Limb (tissue), 2 donors: ENCODE measurements around the gene ZNF467.

Experiments used
- DNase-seq, 2 donors: peaks; one replicate each; pipeline ENCODE4 v3.0.0-alpha.2; 2016; ENCODE audit errors: extremely low spot score in 2 of 2

Gene ZNF467

DNA sequence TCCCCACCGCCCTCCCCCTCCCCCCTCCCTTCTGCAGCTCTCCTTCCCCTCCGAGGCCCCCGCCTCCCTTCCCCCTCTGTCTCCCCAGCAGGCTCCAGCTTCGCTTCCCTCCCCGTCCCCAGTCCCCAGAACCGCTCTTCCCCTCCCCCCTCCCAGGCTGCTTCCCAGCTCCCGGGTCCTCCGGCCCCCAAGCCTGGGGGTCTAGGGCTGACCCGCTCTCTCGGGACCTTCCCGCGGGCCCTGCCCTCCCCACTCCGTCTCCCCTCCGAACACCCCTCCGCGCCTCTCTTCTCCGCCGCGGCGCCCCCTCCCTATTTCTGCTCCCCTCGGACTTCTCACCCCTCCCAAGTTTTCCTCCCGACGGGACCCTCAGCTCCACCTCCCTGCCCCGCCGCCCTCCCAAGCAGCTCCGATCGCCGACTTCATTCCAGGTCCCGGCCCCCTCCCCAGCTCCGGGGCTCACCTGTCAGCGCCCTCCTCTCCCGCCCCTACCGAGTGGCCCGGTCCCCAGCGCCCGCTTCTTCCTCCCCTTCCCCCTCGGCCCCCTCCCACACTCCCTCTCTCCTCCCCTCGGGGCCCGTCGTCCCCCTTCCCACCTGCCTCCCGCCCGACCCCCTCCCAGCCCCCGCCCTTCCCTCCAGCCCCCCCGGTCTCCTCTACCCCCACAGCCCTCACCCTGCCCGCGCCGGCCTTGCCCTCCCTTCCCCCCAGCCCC lies 990 bp downstream of the ZNF467 start:
- DNase-seq, result no peak

DNA sequence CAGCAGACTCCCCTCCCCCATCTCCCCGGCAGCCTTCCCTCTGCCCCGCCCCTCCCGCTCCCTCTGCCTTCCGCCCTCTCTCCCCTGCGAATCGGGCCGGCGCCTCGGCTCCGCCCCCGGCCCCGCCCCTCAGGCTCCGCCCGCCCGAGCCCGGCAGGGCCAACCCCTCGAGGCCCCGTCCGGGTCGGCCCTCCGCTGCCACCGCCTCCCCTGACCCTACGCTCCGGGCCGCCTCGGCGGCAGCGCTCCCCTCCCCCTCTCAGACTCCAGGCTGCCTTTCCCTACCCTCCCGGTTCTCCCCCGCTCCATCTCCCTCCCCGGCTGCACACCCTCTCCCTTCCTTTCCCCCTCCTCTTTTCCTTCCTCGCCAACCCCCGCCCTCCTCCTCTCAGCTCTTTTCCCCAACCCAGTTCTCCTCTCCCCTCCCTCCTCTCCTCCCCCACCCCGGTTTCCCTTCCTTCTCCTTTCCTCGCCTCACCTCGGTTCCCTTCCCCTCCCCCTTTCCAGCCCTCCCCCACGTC lies 1.6 kb downstream of the ZNF467 start:
- DNase-seq, result peak; percentile 92 to 95

GRCh38 chr7:149770728-149771636 lies 2.4 kb downstream of the ZNF467 start:
- DNase-seq, result no peak

DNA sequence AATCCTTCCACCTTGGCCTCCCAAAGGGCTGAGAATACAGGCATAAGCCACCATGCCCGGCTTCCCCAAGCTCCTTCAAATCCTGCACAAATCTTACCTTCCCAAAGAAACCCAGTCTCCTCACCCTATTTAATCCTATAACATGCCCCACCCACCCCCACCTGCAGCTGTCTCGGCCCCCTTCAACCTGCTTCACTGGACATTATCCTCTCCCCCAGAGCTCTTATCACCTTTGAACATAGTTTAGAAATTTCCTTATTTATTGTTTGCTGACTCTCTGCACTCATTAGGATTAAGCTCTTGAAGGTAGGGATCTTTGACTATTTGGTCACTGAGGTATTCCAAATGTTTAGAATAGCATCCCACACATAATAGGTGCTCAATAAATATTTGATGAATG lies 3.5 kb downstream of the ZNF467 start:
- DNase-seq, result no peak

DNA sequence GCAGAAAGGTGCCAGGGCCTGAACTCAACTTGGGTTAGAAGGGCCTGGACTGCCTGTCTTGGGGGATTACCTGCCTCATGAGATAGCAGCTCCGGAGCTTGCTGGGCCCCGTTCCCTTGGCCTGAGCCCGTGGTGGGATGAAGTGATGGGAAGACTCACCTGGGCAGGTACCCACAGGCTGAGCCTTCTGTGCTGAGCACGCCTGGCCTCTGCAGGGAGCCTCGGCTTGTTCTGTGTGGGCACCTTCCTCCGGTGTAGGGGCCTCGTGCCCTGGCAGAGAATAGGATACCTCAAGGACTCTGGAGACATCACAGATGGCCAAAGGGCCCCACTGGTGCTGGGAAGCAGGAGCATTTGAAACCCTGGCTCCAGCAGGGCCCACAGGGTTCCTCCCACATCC lies 4.5 kb downstream of the ZNF467 start:
- no peak for DNase-seq

GRCh38 chr7:149767068-149767467 lies 6.3 kb downstream of the ZNF467 start:
- no peak for DNase-seq

DNA sequence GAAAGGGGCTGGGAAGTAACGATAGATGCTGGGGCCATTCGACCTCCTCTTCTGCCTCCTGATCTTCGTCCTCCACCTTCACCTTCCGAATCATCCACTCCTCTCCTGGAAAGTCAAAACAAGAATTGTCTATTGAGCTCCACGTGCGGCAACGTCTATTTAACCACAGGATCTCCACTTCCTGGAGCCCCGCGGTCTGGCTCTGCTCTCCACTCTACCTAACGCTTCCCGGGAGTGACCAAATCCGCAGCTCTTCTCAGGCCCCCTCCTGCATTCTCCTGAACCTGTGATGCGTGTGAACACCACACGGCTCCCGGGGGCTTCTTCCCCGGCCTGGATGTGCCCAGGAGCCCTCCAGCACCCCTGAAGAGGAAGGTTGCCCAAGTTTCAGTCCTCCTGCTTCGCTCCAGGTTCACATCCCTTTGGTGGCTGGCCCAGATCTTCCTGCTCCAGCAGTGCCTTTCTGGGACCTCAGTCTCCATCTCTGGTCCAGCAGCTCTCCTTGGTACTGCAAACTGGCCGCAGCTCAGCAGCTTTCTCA lies 7.2 kb downstream of the ZNF467 start:
- no peak for DNase-seq

DNA sequence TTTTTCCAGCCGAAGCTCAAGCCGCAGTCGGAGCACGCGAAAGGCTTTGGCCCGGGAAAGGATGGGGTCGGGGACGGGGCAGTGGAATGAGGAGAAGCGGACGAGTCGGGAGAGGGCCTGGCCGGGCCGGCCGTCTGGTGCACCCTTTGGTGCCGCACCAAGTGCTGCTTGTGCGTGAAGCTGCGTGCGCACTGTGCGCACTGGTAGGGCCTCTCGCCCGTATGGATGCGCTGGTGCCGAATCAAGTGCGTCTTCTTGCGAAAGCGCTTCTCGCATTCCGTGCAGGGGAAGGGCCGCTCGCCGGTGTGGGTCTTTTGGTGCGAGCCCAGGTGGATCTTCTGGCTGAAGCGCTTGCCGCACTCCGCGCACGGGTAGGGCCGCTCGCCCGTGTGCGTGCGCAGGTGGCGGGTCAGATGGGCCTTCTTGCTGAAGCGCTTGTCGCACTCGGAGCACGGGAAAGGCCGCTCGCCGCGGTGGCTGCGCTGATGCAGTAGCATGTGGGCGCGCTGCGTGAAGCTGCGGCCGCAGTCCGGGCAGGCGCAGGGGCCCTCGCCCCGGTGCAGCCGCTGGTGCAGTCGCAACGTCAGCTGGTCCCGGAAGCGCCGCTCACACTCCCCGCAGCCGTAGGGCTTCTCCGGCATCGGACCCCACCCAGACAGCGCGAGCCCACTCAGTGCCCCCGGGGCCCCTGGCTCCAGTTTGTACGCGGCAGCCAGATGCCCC lies 7.8 kb downstream of the ZNF467 start:
- DNase-seq, result no peak

GRCh38 chr7:149764481-149765398 lies 8.6 kb downstream of the ZNF467 start:
- DNase-seq, result no peak

DNA sequence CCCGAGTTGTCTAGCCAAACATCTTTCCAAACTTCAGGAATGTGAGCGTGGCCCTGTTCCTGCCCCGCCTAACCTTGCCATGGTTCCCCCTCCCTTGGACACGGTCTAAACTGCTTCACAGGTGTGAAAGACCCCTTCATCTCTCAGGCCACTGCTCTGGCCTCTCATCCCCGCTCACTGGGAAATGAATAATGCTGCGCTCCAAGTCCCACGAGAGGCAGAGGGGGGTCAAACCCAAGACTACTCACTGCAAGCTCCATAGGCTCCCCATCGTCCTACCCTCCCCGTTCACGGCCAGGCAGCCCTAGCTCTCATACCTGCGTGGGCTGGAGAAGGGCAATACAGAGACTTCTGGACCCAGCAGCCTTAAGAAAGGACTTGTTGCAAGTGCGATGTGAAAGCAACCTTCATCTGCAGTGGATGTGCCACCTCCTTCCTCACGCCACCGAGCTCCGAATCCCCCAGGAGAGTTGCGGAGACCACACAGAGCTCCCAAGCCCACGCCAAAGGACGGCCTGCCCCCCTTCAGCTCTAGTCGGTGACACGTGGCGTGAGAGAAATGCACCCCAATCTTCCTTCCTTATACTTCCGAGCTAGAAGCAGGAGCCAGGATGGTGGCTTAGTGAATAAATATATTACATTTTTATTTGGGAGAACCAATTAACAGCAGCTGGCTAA lies 9.7 kb downstream of the ZNF467 start:
- no peak for DNase-seq

GRCh38 chr7:149762610-149763009 lies 10.8 kb downstream of the ZNF467 start:
- DNase-seq, result no peak

GRCh38 chr7:149762089-149762488 lies 11.3 kb downstream of the ZNF467 start:
- no peak for DNase-seq

GRCh38 chr7:149761307-149761706 lies 12.1 kb downstream of the ZNF467 start:
- DNase-seq, result no peak

- no peak for DNase-seq
Measured at GRCh38 chr7:149760538-149760937, 12.8 kb downstream of the ZNF467 start.

DNA sequence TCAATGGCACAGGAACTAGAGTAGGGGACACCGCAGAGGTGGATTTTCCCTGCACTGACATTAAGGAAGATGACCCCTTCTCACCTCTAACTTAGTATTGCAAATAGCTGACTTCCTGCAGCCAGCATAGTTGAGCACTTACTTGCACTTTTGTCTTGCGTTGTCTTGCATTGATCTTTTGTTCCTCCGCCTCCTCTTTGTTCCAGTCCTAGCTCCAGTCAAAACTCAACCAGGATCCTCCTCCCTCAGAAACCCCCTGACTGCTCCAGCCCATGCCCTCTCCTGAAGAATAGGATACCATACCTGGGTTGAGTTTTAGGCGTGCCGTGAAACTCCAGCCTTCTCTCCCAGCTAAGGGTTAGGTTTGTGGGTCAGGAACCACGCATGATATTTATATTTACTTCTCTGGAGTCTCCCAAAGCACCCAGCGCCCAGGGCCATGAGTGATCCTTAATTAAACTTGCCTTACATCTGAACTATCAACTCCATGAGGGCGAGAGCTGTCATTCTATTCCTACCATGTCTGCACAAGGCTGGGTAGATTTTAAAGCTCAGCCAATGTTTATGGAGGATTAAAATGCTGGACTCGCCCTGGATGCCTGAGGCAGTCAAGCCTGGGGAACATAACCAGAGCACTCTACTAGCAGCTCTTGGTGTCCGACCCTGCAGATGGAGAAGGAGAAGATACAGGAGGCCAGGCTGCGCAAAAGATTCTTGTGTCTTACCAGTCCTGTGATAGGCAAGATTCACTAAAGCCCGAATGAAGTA lies 14.1 kb downstream of the ZNF467 start:
- DNase-seq, result no peak

GRCh38 chr7:149753375-149754233 lies 19.8 kb downstream of the ZNF467 start:
- DNase-seq, result peak; percentile 20 to 66

DNA sequence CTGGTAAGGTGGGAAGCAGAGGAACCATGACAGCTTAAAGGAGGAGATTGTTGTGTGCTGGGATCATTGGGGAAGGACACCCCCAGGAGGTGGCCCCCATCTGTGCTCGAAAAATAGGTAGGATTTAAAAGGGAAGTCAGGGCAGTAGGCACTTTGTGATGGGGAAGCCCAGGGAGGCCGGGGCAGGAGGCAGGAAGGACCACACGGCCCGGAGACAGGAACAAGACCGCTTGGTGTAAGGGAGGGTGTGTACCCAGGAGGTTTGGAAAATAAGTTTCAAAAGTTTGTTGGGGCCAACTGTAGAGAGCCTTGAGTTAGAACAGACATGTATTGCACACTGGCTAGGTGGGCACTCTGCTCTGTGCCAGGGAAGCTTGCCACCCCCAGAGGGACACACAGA lies 20.7 kb downstream of the ZNF467 start:
- no peak for DNase-seq
